GM12873 (cell line): ENCODE data around the gene CPM.

Experiments used
- TF ChIP-seq, protein P1 (sequence below): IDR thresholded peaks from 2 replicates; pipeline ENCODE4 v1.5.1; 2012; ENCODE audit warnings: low read depth, mild to moderate bottlenecking, moderate library complexity, low read length, control low read depth; ENCODE audit not compliant: insufficient read depth; ENCODE audit errors: missing control alignments

CPM gene

DNA sequence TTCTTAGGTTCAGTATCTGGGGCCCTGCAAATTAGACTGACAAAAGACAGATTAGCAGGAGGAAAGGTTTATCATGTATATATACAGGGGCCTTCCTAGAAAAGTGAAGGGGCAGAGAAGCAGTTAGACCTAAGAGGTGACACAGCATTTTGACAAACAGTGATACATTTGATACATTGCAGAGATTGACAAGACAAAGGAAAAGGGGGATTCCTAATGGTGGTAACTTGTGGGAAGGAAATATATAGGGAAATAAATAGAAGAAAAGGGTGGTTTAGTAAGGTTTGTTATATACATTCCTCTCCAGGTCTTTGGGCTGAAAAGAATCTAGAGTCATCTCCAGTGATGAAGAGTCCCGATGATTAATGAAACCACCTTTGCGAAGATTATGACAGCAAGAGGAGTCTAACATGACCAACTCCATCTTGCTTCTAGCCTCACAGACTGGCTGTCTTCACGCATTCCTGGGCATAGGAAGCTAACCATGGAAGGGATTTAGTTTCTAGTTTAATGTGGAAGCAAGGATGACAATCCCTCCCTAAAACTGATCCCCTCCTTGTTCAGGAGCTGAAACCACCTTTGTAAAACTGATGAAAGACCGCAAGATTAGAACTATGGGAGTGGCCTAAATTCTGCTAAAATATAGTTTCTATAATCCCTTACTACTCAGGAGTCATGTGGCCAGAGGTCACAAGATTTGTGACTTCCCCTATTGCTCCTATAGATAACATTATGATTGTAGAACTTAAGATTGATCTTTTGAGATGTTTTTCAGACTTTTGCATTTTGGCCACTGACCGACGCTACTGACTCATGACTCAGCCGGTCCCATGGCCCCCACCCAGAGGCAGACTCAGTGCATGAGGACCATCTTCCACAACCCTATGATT, 31.1 kb upstream of the CPM start:
- TF ChIP-seq, protein P1, sequence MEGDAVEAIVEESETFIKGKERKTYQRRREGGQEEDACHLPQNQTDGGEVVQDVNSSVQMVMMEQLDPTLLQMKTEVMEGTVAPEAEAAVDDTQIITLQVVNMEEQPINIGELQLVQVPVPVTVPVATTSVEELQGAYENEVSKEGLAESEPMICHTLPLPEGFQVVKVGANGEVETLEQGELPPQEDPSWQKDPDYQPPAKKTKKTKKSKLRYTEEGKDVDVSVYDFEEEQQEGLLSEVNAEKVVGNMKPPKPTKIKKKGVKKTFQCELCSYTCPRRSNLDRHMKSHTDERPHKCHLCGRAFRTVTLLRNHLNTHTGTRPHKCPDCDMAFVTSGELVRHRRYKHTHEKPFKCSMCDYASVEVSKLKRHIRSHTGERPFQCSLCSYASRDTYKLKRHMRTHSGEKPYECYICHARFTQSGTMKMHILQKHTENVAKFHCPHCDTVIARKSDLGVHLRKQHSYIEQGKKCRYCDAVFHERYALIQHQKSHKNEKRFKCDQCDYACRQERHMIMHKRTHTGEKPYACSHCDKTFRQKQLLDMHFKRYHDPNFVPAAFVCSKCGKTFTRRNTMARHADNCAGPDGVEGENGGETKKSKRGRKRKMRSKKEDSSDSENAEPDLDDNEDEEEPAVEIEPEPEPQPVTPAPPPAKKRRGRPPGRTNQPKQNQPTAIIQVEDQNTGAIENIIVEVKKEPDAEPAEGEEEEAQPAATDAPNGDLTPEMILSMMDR = no peak

DNA sequence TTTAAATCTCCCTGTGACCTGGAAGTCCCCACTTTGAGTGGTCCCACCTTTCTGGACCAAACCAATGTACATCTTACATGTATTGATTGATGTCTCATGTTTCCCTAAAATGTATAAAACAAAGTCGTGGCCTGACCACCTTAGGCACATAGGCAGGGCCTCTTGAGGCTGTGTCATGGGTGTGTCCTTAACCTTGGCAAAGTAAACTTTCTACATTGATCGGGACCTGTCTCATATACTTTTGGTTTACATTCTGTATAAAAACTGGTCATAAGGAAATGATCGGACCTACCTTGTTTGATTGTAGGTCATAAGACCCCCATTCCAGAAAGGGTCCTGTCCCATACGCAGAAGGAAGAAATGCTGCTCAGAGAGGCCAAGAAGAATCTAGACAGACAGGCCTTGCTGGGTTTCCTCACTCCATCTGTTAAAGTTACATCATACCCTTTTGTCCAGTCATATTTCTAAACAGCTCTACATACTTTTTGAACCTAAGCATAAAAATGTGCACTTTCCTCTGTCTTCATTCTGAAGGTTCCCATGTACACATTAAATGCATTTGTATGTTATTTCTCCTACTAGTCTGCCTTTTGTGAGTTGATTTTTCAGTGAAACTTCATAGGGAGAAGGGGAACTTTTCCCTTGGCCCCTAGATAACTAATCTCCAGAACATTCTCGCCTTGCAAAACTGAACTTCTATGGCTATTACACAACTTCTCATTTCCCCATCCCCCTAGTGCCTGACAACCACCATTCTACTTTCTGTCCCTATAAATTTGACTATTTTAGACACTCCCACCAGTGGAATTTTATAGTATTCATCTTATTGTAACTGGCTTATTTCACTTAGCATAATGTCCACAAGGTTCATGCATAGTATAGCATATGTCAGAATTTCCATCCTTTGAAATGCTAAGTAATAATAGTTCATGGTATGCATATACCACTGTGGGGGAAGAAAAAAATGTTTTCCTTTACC, 30.2 kb upstream of the CPM start:
- TF ChIP-seq, protein P1 = no peak

DNA sequence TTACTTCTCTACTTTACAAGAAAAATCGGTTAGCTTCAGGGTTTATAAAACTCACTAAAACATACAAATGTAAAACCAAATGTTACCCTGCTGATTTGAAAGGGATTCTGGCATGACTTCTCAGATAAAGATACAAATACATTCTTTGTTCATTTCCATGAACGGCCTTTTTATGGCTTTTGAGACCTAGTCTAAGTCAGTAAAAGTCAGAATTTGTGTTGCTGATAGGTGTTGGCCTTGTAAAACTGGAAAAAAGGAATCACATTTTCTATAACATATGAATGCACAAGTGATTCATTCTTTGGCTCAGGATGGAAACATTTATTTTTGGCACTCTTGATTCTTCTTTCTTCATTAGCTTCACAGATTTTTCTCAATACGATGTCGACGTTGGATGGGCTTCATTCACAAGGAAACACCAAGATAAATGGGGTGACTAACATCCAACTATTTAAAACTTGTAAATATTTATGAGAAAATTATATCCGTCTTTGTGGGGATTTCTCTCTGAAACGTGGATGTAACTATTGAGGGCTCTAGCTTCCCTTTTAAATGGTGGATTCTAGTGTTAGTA, 27.0 kb upstream of the CPM start:
- TF ChIP-seq, protein P1 = no peak

DNA sequence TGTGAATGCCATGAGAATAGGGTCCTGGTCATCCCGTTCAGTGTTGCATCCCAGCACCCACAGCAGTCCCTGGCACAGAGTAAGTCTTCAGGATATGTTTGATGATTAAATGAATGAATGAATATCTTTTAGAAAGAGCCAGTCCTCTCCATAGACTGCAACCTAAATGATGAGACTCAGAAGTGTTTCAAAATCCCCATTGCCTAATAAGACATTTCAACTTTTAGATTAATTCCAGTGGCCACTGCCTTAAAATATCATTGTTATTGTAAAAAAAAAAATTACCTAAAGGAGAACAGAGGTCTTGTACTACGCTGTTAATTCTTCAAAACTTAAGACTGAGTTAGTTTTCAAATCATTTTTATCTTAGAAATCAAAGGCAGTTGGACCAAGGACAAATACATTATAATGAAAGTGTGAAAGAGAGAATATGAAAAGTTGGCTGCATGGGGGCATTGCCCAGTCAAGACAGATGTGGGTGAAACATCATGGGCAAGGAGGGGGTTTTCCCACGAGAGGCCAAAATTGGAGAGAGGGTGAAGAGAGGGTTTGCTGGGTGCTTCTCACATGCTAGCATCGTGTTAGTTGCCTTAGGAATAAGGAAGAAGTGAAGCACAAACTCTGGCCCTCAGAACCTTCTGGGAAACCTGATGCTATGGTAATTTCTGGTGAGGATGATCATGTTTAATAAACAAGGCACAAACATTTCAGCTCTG, 26.3 kb upstream of the CPM start:
- TF ChIP-seq, protein P1 = no peak

DNA sequence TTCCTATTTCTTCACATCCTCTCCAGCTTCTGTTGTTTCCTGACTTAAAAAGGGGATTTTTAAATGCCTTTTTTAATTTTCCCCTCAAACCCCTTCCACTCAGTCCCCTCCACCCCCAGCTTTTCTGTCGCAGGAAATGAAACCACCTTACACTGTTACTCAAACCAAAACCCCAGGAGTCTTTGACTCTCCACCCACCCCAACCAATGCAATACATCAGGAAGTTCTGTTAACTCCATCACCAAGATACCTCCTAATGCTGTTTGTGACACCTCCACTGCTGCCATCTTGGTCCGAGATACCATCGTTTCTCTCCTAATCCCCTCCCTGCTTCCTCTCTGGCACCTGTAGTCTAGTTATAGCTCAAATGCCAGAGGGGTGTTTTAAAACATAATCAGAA, 25.4 kb upstream of the CPM start:
- TF ChIP-seq, protein P1 = no peak

DNA sequence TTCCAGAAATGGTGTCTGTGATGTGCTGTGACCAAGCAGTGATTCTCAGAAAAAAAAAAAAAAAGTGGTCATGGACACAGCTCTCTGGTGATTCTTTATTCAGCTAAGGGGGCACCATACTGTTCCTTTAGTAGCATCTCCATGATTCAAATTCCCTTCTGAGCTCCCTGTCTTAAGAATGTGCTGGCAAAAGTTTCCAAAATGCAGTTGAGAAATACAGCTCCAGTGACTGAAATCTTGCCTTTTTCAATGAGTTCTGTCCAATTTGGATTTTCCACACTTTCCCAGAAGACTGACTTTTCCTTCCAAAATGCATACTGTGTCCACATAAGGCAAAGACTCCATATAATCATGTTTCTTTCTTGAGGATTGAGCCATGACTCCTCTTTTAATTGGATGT, 24.3 kb upstream of the CPM start:
- TF ChIP-seq, protein P1 = no peak
